Measurements from ENCODE around the gene ANXA2.
A peak's percentile ranks its signal among the peaks of the same experiment; 100 is the strongest.

ANXA2 gene

DNA sequence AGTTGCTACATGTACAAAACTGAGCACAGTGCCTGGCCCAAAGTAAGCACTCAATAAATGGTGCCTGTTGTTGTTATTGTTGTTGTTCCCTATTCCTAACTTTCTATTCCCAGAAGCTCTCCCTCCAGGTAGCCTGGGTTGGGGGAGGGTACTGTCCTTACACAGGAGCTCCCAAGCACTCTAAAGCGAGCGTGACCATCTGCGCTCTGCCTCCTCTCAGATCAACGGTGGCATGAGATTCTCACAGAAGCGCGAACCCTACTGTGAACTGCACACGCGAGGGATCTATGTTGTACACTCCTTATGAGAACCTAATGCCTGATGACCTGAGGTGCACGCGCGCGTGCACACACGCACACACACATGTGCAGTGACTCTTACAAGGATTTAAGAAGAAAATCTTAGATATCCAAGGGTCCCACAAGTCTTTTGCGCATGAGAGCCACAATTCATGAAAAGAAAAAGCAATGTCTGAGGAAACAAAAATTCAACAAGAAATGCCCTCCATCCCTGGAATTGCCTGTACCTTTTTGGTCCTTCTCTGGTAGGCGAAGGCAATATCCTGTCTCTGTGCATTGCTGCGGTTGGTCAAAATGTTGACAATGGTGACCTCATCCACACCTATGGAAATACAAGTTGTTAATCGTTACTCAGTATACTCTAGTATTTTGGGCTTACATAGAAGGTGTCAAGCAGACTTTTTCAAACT is 33.7 kb downstream of the ANXA2 start:
- no peak for DNase-seq

GRCh38 chr15:60363087-60363549 is 34.7 kb downstream of the ANXA2 start:
- DNase-seq: peak; percentile 22

- no peak for DNase-seq
These were observed 35.3 kb downstream of the ANXA2 start for GRCh38 chr15:60362321-60363086.

- DNase-seq: peak; percentile 54
These were observed 38.0 kb downstream of the ANXA2 start for GRCh38 chr15:60359738-60360137.

GRCh38 chr15:60358935-60359682 is 38.7 kb downstream of the ANXA2 start:
- DNase-seq: peak; percentile 85

DNA sequence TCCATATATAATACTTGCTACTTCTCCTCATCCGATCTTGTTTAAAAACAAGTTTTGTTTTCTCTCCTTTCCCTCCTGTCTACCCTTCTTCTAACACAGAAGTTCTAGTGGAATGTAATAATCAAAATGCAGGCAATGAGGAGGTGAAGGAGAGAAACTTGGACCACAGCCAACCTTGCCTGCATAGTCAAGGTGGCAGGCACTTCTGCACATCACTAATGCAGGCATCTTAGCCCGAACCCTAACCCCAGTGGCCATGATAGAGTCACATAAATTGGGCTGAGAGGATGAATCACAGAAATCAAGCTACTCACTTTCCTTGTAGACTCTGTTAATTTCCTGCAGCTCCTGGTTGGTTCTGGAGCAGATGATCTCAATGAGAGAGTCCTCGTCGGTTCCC is 41.0 kb downstream of the ANXA2 start:
- DNase-seq: no peak

GRCh38 chr15:60355148-60355857 is 42.5 kb downstream of the ANXA2 start:
- no peak for DNase-seq

DNA sequence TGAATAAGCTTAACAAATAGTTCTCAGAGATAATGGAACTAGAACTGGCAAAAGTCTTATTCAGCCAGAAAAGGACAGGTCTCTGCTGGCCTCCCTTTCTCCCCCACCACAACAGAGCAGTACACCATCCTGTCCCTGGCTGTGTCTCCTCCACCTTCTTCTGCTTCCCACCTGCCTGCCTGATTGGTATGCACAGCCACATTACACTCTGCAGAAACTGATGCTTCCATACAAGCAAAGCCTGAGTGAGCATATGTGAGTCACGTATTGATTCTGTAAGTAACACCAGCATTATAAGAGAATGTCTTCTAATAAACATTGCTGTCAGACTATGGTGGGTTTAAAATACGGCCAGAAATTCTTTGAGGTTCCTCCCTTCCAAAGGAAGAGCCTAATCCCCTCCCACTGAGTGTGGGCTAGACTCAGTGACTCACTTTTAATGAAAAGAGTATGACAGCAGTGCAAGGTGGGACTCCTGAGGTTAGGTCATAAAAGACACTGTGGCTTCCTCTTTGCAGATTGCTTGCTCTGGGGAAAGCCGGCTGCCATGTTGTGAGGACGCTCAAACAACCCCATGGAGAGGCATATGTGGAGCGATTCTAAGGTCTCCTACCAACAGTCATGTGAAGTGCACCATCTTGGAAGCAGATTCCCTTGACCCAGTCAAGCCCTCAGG is 44.4 kb downstream of the ANXA2 start:
- no peak for DNase-seq

DNA sequence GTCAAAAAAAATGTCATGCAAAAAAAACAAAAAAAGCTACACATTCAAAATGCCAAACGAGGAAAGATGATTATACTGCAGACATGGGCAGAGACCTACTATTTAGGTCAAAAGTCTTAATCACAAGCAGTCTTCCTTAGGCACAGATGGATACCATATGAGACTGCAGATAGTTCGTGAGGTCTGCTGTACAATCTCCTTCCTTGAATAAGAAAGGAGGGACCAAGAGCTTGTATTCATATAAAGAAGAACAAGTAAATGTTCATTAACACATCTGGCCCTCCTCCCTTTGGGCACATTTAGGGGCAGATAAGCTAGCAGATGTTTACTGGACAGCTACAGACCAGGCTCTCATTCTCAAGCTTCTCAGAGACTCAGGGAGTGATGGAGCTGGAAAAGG is 45.3 kb downstream of the ANXA2 start:
- no peak for DNase-seq

GRCh38 chr15:60351066-60351465 is 46.7 kb downstream of the ANXA2 start:
- peak; percentile 87 for DNase-seq

- no peak for DNase-seq
These were observed 47.7 kb downstream of the ANXA2 start for GRCh38 chr15:60350108-60350507.

DNA sequence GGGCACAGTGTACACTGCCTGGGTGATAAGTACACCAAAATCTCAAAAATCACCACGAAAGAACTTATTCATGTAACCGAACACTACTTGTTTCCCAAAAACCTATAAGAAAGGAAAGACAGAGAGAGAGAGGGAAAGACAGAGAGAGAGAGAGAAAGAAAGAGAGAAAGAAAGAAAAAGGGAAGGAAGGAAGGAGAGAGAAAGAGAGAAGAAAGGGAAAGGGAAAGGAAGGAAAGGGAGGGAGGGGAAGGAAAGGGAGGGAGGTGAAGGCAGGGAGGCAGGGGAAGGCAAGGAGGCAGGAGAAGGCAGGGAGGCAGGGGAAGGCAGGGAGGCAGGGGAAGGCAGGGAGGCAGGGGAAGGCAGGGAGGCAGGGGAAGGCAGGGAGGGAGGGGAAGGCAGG is 48.2 kb downstream of the ANXA2 start:
- no peak for DNase-seq

- no peak for DNase-seq
These were observed 50.2 kb downstream of the ANXA2 start for GRCh38 chr15:60347480-60348049.

- DNase-seq: no peak
These were observed 51.1 kb downstream of the ANXA2 start for GRCh38 chr15:60346653-60347052.

DNA sequence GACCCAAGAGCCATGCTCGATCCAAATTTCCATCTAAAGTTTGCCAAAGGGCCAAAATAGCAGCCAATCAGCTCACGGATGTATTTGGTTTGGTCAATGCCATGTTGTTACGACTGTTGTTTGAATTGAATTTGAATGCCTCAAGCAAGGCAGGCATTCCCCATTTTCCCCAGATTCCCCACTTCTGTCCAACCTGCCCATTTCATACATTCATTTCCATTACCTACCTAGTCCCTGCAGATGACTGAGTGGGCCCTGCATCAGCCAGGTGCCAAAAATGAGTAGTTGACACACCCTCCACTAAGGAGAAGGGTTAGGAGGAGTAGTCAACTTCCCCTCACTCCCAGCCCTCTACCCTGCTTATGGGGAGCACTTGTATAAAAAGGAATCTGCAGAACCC is 51.7 kb downstream of the ANXA2 start:
- DNase-seq: no peak

DNA sequence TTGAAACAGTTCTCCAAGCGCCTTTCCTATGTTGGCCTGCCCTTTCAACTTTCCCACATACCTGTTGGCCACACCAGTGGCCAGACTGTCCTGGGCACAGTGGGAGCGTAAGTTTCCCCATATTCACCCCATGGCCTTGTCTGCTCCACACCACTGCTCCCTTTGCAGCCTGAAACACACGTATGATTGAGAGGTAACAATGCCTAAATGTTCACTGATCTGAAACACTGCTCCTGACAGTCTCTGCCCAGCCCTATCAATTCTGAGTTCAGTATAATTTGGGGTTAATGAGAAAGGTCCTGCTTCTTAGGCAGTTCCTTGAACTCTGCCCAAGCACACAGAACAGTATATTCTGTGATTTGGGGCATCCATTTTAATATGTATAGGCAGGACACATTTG is 52.2 kb downstream of the ANXA2 start:
- DNase-seq: no peak

DNA sequence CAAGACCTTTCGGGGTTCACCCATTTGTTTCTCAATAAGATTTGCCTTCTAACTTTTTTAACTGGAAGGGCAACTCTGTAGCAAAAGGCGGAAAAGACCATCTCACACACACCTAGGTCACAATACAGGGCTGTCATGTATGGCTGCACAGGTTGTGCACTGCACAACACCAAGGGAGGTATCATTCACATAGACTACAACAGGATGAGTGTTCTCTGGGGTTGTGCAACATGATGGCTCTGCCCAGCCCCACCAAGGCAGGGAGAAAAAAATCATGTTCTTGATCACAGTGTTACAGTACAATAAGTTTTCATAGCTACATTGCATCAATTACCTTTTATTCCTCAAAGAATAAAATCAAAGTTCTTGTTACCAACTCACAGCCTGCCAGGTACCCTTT is 52.8 kb downstream of the ANXA2 start:
- no peak for DNase-seq

GRCh38 chr15:60344461-60344860 is 53.3 kb downstream of the ANXA2 start:
- no peak for DNase-seq

GRCh38 chr15:60343221-60343970 is 54.4 kb downstream of the ANXA2 start:
- no peak for DNase-seq

DNA sequence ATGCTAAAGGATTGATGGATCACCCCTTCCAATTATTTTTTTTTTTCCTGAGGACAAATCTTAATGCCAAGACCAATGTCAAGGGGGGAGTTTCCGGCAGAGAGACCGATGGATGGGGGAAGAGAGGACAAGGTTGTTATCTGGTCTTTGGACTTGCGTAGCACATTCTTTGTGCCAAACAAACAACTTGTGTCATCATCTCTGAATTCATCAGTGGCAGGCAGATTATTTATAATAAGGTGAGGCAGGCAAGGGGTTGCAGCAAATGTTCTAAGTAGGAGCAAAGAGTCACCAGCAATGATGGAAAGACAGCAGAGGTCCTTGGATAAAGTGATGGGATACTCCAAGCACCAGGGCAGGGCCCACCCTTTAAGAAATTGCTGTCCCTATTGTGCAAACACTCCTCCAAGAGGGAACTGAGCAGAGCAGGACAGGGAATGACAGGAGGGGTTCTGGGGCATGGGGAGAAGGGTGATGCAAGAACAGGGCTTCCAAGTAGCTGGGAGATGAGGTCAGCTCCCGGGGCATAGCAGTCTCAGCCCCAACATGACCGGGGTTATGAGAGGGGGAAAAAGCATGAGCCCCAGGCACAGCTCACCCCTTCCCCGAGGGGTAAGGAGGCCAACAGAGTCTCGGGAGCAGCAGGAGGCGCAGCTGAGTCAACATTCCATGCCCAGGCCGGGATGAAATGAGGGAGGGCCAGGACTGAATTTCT is 57.4 kb downstream of the ANXA2 start:
- no peak for DNase-seq

GRCh38 chr15:60339236-60339635 is 58.5 kb downstream of the ANXA2 start:
- no peak for DNase-seq
